NCI-H2081 treated with DMSO at 0.1 percent for 48 hours (cell line): ENCODE data around the gene PELI1.
"Not testable (repeated sequence)": the region's sequence is repeated elsewhere in the genome, so short reads cannot be mapped to it uniquely, and the experiment has no call there.

Source experiments
- DNase-seq: peaks from one replicate; lab custom pipeline; 2025; lab: John Stamatoyannopoulos, UW

The PELI1 gene

DNA sequence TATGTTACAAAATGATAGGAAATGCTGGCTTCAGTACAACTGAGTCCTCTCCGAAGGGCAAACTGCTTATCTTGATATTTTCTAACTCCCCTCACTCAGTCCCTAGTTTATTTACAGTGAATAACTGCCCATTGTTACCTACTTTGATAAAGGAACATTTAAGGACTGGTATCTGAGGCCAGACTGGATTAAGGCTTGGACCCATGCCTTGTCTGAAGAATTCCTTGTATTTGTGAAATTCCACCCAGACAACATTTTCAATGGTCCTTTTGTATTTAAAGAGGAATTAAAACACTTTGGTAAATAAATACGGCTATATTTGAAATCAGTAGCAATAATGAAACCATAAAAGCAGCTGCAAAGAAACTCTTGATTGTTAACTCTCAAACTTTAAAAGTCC lies 58.3 kb downstream of the PELI1 start:
- no peak for DNase-seq

DNA sequence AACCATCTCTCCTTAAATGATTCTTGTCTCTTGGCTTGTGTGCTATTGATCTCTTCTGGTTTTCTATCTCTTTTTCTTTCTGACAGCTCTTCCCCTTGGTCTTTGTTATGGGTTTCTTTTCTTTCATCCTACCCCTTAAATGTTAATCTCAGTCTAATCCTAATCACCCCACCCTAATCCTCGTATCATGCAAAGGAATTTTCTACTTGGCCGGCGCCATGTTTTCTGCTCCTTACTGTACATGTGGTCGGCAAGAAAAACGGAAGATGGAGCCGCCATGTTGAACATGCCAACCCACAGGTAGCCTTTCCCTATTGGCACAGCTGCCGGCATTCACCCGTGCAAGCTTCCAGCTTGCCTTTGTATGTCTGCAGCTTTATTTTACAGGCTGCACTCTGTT lies 63.2 kb downstream of the PELI1 start:
- DNase-seq = no peak

- DNase-seq = no peak
These were observed 64.0 kb downstream of the PELI1 start for GRCh38 chr2:64080179-64080578.

DNA sequence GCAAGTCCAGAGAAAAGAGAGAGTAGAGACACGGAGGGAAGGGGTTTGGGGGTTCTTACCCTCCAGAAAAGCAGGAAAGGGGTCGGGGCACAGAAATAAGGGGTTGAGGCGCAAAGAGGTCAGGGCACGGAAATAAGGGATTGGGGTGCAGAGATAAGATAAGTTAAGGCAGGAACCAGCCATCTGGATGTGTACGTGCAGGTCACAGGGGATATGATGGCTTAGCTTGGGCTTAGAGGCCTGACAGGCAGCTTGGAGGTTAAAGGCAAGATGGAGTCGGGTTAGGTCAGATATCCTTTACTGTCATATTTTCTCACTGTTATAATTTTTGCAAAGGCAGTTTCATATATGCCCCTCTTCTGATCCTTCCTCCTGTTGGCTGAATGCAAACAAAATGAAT lies 64.5 kb downstream of the PELI1 start:
- DNase-seq = not testable (repeated sequence)

GRCh38 chr2:64076828-64077227 lies 67.4 kb downstream of the PELI1 start:
- not testable (repeated sequence) for DNase-seq

- DNase-seq = not testable (repeated sequence)
These were observed 69.6 kb downstream of the PELI1 start for GRCh38 chr2:64074616-64075015.

DNA sequence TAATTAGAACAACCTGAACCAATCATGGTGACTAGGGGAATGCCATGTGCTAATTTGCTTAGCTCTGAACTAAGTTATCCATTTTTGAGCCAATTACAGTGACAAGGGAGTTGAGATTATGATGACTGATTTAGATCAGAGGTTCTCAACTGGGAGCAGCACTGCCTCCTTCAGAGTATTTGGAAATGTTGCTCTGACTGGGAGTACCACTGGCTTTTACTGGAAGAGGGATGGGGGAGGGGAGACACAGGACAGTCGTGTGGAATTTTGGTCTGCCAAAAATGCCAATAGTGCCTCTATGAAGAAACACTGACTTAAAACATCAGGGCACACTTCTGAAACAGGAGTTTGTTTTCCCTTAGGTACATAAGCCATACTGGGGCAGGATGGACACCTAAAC lies 76.9 kb downstream of the PELI1 start:
- no peak for DNase-seq

- no peak for DNase-seq
These were observed 78.7 kb downstream of the PELI1 start for GRCh38 chr2:64065516-64065915.

GRCh38 chr2:64063924-64064331 lies 80.3 kb downstream of the PELI1 start:
- no peak for DNase-seq

GRCh38 chr2:64063454-64063853 lies 80.8 kb downstream of the PELI1 start:
- no peak for DNase-seq

- no peak for DNase-seq
These were observed 81.4 kb downstream of the PELI1 start for GRCh38 chr2:64062840-64063239.

DNA sequence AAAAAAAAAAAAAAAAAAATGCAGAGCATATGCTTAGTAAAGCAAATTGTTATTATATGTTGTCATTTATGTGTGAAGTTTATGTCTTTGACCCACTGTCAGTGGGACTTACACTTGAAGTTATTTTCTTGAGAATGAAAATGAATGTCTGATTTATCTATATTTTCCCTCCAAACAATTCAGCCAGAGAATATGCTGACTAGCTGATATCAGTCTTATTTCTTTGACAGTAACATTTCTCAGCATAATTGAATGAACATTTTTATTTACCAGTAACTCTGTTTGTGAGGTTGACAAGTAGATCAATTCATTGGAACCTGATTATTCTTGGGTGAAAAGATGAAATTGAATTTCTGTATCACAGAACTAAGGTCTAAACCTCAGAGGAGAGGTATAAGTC lies 85.0 kb downstream of the PELI1 start:
- no peak for DNase-seq

GRCh38 chr2:64056021-64056420 lies 88.2 kb downstream of the PELI1 start:
- DNase-seq = no peak

DNA sequence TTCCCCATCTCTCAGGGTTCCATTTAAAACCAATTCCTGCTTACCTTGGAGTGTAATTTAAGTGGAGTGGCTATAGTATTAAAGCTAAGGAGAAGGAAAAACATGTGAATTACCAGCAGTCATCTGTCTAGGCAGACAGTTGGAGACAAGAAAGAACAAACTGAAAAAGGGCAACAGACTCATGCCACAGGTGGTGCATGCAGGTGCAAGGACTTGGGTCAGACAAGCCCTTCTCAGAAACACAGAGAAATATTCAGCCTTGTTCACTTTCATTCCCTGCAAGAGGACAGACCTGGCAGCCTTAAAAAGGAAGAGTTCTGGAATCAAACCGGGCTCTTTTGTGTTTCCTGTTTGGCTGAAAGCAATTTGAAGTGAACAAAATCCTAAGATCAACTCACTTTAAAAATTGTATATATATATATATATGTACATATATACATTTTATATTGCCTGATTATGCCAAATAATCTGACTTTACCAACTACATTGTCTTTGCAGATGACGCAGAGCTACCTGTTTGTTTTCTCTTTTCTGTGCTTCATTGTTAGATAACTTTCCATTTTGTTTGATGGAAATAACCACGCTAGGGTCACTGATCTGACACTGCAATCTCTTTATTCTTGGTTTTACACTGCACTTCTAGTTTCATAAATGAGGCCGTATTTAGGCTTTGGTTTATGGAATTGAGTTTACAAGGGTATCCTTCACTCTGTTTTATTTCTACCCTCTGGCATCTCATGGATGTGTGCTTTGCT lies 89.9 kb downstream of the PELI1 start:
- no peak for DNase-seq

GRCh38 chr2:64052463-64053241 lies 91.6 kb downstream of the PELI1 start:
- DNase-seq = peak; percentile 21

- peak; percentile 67 for DNase-seq
These were observed 94.5 kb downstream of the PELI1 start for GRCh38 chr2:64049633-64050220.

GRCh38 chr2:64045938-64046337 lies 98.3 kb downstream of the PELI1 start:
- DNase-seq = no peak
